Fibroblast of mammary gland (primary cell): ENCODE results near the gene DNER.
"Not testable (repeated sequence)": the region's sequence is repeated elsewhere in the genome, so short reads cannot be mapped to it uniquely, and the experiment has no call there.

Experiments
- DNase-seq: peaks from one replicate; pipeline ENCODE4 v3.0.0-alpha.2; 2010; ENCODE audit warnings: low read depth
- H3K4me3 ChIP-seq: 2 replicates; pipeline ENCODE4 v1.5.1; 2011; ENCODE audit warnings: low read depth, mild to moderate bottlenecking, low read length, moderate library complexity; ENCODE audit not compliant: control insufficient read depth
- TF ChIP-seq, protein P1 (sequence below): conservative IDR thresholded peaks from 2 replicates; pipeline ENCODE4 v1.5.1; 2011; ENCODE audit warnings: low read depth, low read length, inconsistent platforms; ENCODE audit not compliant: control insufficient read depth, insufficient read depth

The DNER gene

DNA sequence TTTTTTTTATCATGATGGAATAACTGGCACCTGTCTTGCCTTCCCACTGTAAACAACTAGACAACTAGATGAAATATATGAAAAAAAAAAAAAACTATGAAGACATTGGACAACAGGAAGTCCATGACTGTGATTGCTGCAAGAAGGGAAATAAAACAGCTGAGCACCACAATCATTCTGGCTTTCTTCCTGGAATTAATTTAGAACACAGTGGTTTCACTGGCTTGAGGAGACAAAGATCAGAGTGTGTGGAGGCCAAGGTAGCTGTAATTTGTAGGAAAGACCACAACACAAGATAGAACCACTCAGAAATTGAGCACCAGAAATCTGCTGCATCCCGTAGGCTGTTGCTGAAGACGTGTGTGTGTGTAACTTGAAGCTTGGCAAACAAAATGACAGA, 322.2 kb downstream of the DNER start:
- no peak overlapping the region for H3K4me3 ChIP-seq
- TF ChIP-seq, protein P1, sequence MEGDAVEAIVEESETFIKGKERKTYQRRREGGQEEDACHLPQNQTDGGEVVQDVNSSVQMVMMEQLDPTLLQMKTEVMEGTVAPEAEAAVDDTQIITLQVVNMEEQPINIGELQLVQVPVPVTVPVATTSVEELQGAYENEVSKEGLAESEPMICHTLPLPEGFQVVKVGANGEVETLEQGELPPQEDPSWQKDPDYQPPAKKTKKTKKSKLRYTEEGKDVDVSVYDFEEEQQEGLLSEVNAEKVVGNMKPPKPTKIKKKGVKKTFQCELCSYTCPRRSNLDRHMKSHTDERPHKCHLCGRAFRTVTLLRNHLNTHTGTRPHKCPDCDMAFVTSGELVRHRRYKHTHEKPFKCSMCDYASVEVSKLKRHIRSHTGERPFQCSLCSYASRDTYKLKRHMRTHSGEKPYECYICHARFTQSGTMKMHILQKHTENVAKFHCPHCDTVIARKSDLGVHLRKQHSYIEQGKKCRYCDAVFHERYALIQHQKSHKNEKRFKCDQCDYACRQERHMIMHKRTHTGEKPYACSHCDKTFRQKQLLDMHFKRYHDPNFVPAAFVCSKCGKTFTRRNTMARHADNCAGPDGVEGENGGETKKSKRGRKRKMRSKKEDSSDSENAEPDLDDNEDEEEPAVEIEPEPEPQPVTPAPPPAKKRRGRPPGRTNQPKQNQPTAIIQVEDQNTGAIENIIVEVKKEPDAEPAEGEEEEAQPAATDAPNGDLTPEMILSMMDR = no peak
- peak; percentile 70 for DNase-seq

DNA sequence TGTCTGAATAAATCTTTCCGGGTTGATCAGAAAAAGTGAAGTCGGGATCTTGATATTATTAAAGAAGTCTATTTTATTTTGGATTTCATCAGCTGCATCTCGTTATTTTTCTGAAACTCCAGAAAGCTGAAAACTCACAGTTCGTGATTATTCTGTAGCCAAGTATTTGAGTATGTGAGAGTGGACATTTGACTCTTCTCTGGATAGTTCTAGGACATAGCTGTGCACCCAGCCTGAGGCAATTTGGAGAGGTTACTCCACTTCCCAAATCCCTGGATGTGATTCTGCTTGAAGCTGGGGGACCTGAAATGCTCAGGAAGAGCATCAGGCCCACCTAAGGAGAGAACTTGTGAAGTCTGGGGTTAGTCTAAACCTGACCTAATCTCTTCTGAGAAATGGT, 325.6 kb downstream of the DNER start:
- H3K4me3 ChIP-seq = no peak overlapping the region
- TF ChIP-seq, protein P1 = no peak
- no peak for DNase-seq

DNA sequence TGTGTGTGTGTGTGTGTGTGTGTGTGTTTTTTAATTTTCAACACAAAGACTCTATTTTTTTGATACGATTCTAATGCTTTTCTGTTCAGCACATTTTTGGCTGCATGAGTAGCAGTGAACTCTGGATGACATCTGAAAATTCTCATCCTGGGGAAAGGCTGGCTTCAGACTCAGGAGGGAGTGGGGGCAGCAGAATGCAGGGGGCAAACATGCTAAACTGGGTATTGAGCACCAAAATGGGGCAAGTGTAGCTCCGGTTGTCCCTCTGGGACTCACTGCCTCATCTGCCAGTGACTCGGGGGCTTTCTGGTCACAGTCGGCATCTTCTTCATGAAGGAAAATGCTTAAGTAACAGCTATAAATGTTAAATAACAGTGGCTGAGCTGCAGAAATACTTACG, 326.5 kb downstream of the DNER start:
- DNase-seq = no peak
- TF ChIP-seq, protein P1 = no peak

DNA sequence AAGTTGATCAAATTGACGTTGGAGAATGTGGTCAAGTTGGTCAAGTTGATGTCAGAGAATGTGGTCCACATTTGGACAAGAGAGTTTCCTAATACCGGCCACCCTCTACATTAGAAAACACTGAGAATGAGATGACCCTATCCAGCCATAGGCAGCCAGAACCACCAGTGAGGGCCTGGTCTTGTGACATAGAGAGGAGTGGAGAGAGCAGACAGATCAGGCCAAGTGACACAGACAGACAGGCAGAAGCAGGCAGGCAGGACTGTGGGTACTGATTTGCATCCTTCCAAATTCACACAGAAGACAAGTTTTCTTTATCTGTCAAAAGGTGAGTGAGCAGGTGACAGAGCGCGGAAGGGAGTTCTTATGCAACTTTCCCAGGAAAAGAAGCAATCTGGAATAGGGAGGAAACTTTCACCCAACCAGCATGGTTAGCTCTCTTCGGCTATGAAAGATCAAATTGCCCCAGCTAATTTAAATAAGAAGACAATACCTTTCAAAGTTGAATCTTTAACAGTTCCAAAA, 334.2 kb downstream of the DNER start:
- no peak overlapping the region for H3K4me3 ChIP-seq
- TF ChIP-seq, protein P1 = no peak
- DNase-seq = no peak

More for the DNA sequence above, 326.5 kb downstream of the DNER start:
- no peak overlapping the region for H3K4me3 ChIP-seq

DNA sequence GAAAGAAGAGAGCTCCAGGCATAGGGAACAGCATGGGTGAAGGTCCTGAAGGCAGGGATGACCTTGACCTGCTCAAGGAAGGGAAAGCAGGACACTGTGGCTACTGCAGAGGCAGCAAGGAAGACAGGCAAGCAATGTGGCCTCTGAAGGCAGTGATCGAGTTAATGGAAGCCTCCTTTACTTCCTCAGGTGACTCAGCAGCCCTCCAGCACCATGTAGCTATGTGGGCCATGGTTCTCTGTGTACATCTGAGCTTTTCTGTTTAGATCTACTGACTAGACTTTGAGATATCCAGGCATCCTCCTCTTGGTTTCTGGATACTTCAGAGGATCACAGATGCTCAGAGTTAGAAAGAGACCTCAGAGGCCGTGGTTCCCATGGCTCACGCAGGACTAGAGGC, 336.0 kb downstream of the DNER start:
- TF ChIP-seq, protein P1 = no peak
- no peak for DNase-seq
- H3K4me3 ChIP-seq = no peak overlapping the region

DNA sequence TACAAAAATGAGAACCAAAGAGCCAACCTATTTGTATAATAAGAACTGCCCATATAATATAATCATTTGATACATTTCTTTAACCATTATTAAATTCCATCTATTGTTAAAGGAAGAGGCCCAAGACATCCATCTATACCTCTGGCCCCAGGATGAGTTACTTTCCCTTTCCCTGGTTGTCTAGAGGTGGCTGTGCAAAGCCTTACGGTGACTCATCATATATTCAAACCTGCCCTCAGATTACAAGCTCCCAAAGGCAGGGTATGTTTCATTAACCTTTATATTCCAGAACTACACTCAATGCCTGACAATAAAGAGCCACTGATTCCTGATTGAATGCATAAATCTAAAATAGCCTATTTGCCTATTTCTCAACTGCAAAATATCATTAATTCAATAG, 337.5 kb downstream of the DNER start:
- DNase-seq = peak; percentile 42
- TF ChIP-seq, protein P1 = no peak
- H3K4me3 ChIP-seq = no peak overlapping the region

DNA sequence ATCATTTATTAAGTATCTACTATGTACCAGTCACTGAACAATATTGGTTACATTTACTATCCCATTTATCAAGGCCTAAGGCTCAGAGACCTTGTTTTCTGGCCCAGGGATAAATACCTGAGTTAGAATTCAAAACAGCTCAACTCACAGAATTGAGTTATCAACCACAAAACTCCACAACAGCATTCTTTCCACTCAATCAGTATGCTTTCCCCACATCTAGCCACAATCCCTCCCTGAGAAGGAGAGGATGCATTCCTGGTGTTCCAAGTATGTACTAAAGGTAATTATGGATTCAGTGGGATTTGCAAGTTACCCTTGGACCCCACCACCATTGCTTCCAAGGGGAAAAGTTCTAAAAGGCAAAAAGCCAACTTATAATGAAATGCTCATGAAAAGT, 339.1 kb downstream of the DNER start:
- no peak for DNase-seq
- H3K4me3 ChIP-seq = no peak overlapping the region
- TF ChIP-seq, protein P1 = no peak

DNA sequence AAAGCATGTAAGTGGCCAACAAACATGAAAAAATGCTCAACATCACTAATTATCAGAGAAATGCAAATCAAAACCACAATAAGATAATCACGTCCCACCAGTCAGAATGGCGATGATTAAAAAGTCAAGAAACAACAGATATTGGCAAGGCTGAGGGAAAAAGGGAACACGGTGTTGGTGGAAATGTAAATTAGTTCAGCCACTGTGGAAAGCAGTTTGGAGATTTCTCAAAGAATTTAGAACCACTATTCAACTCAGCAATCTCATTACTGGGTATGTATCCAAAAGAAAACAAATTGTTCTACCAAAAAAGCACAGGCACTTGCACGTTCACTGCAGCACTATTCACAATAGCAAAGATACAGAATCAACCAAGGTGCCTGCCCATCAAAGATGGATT, 341.0 kb downstream of the DNER start:
- DNase-seq, H3K4me3 ChIP-seq: not testable (repeated sequence)
